H1 (cell line): ENCODE measurements around the gene B3GALT6. TPM values are rescaled to one million over a fixed set of nuclear protein-coding genes. Genes with fewer than 3 reads are reported as not detected.

ENCODE experiments used
- CTCF ChIA-PET: fragments of 300-600 bp; sonication (Branson Sonifier 250); formaldehyde crosslinking; loops from one replicate; lab custom pipeline; 2021; ENCODE audit not compliant: partially characterized antibody; lab: Charles Lee
- POLR2A ChIA-PET: fragments of 300-600 bp; sonication (Branson Sonifier 250); formaldehyde crosslinking; loops from one replicate; lab custom pipeline; 2021; ENCODE audit warnings: inconsistent platforms; ENCODE audit not compliant: partially characterized antibody; lab: Charles Lee
- DNase-seq, 2 experiments: peaks; one replicate each; pipeline versions ENCODE4 v3.0.0 to v3.0.0-alpha.2; 2010 to 2022; ENCODE audit warnings: low spot score in 2 of 2, low read depth in 1 of 2, mixed read lengths in 1 of 2
- FAIRE-seq: peaks from 2 replicates; lab custom pipeline; 2011; peaks lifted over from hg19 to GRCh38; lab: Jason Lieb, UNC
- H2AFZ ChIP-seq: 2 replicates; pipeline ENCODE4 v1.8.1; 2012; ENCODE audit warnings: low read length, inconsistent platforms
- H2AK5ac ChIP-seq: 2 replicates; pipeline ENCODE4 v1.6.1; 2013; ENCODE audit warnings: low read depth, low read length
- H2BK120ac ChIP-seq: replicated peaks from 2 replicates; pipeline ENCODE3; 2013; ENCODE audit warnings: low read depth, low read length, inconsistent platforms
- H2BK12ac ChIP-seq: 2 replicates; pipeline ENCODE4 v1.6.1; 2013; ENCODE audit warnings: low read depth, low read length
- H2BK15ac ChIP-seq: 2 replicates; pipeline ENCODE4 v1.6.1; 2013; ENCODE audit warnings: low read length
- H2BK20ac ChIP-seq: 2 replicates; pipeline ENCODE4 v1.6.1; 2013; ENCODE audit warnings: low read length
- H2BK5ac ChIP-seq: 2 replicates; pipeline ENCODE4 v1.6.1; 2013; ENCODE audit warnings: low read depth, low read length
- H3K14ac ChIP-seq: 2 replicates; pipeline ENCODE4 v1.6.1; 2013; ENCODE audit warnings: inconsistent platforms; ENCODE audit not compliant: insufficient read length
- H3K18ac ChIP-seq: 2 replicates; pipeline ENCODE4 v1.6.1; 2013; ENCODE audit warnings: low read length; ENCODE audit errors: extremely low read depth
- H3K23ac ChIP-seq: 2 replicates; pipeline ENCODE4 v1.6.1; 2013; ENCODE audit warnings: inconsistent platforms; ENCODE audit not compliant: insufficient read length
- H3K23me2 ChIP-seq: 2 replicates; pipeline ENCODE4 v1.6.1; 2013; ENCODE audit warnings: low read depth, low read length
- H3K27ac ChIP-seq: 2 replicates; pipeline ENCODE4 v1.6.1; 2011; ENCODE audit warnings: low read depth, low read length, inconsistent platforms
- H3K27me3 ChIP-seq, 4 experiments: replicated peaks in 1 of 4; 1 replicate in 1 of 4; 2 replicates in 3 of 4; pipeline versions ENCODE4 v1.6.1 to v1.8.1; 2011 to 2013; ENCODE audit warnings: low read length in 3 of 4, mild to moderate bottlenecking in 3 of 4, inconsistent platforms in 2 of 4, mixed read lengths in 2 of 4, moderate library complexity in 1 of 4; ENCODE audit not compliant: control insufficient read depth in 3 of 4, insufficient read depth in 3 of 4; ENCODE audit errors: extremely low read depth in 1 of 4
- H3K36me3 ChIP-seq, 4 experiments: 2 replicates each; pipeline versions ENCODE4 v1.6.1 to v1.8.1; 2011 to 2013; ENCODE audit warnings: mild to moderate bottlenecking in 4 of 4, low read length in 3 of 4, moderate library complexity in 2 of 4, control low read depth in 1 of 4, inconsistent platforms in 1 of 4; ENCODE audit not compliant: insufficient read depth in 4 of 4, control insufficient read depth in 2 of 4
- H3K4ac ChIP-seq: replicated peaks from 2 replicates; pipeline ENCODE3; 2013; ENCODE audit warnings: low read length, low read depth, mixed read lengths, inconsistent platforms; ENCODE audit not compliant: insufficient read length
- H3K4me1 ChIP-seq, 4 experiments: replicated peaks in 1 of 4; 1 replicate in 1 of 4; 2 replicates in 3 of 4; pipeline versions ENCODE4 v1.6.1 to v1.8.1; 2011 to 2013; ENCODE audit warnings: low read length in 3 of 4, inconsistent platforms in 2 of 4, mixed read lengths in 1 of 4; ENCODE audit not compliant: insufficient read depth in 4 of 4, control insufficient read depth in 3 of 4
- H3K4me2 ChIP-seq, 2 experiments: 2 replicates each; pipeline versions ENCODE4 v1.6.1 to v1.8.1; 2011 to 2013; ENCODE audit warnings: low read depth in 2 of 2, low read length in 2 of 2, control low read depth in 1 of 2, inconsistent platforms in 1 of 2, mild to moderate bottlenecking in 1 of 2; ENCODE audit not compliant: insufficient read depth in 1 of 2
- H3K4me3 ChIP-seq, 4 experiments: fragments of 200-600, 300-600 bp in 1 of 4; sonication (generic), shearing (Covaris generic), sonication (Bioruptor Twin) in 1 of 4; 2 replicates each; pipeline versions ENCODE4 v1.5.1 to v1.8.1; 2011 to 2016; ENCODE audit warnings: low read length in 4 of 4, low read depth in 3 of 4, control low read depth in 2 of 4, inconsistent platforms in 2 of 4, mild to moderate bottlenecking in 2 of 4, mixed read lengths in 1 of 4, moderate library complexity in 1 of 4; ENCODE audit not compliant: insufficient read depth in 2 of 4; ENCODE audit errors: extremely low read depth in 1 of 4
- H3K56ac ChIP-seq: replicated peaks from 2 replicates; pipeline ENCODE3; 2013; ENCODE audit warnings: low read depth, mild to moderate bottlenecking, mixed read lengths, low read length, inconsistent platforms; ENCODE audit not compliant: insufficient read length
- H3K79me1 ChIP-seq: 2 replicates; pipeline ENCODE4 v1.6.1; 2013; ENCODE audit warnings: low read depth, low read length, control low read depth
- H3K79me2 ChIP-seq, 2 experiments: 2 replicates each; pipeline versions ENCODE4 v1.6.1 to v1.8.1; 2012 to 2013; ENCODE audit warnings: low read length in 2 of 2, mild to moderate bottlenecking in 2 of 2, inconsistent platforms in 1 of 2; ENCODE audit not compliant: insufficient read depth in 2 of 2, control insufficient read depth in 1 of 2
- H3K9ac ChIP-seq, 4 experiments: replicated peaks in 1 of 4; 1 replicate in 1 of 4; 2 replicates in 3 of 4; pipeline versions ENCODE4 v1.6.1 to v1.8.1; 2011 to 2013; ENCODE audit warnings: low read depth in 3 of 4, low read length in 3 of 4, control low read depth in 2 of 4, mild to moderate bottlenecking in 2 of 4, moderate library complexity in 2 of 4, inconsistent platforms in 1 of 4; ENCODE audit errors: extremely low read depth in 1 of 4
- H3K9me3 ChIP-seq, 2 experiments: 2 replicates each; pipeline versions ENCODE4 v1.6.1 to v1.8.1; 2012 to 2013; ENCODE audit warnings: mild to moderate bottlenecking in 2 of 2, moderate library complexity in 2 of 2, control low read depth in 1 of 2, inconsistent platforms in 1 of 2, low read depth in 1 of 2, low read length in 1 of 2, mixed read lengths in 1 of 2; ENCODE audit not compliant: insufficient read depth in 2 of 2
- H4K20me1 ChIP-seq, 2 experiments: replicated peaks in 1 of 2; 2 replicates each; pipeline versions ENCODE3 to v1.8.1; 2011 to 2013; ENCODE audit warnings: inconsistent platforms in 2 of 2, low read length in 2 of 2, mild to moderate bottlenecking in 1 of 2; ENCODE audit not compliant: insufficient read depth in 2 of 2, control insufficient read depth in 1 of 2
- H4K5ac ChIP-seq: 2 replicates; pipeline ENCODE4 v1.6.1; 2013; ENCODE audit warnings: low read length, low read depth, mixed read lengths, inconsistent platforms; ENCODE audit not compliant: insufficient read length
- H4K8ac ChIP-seq: 2 replicates; pipeline ENCODE4 v1.8.0; 2013; ENCODE audit warnings: mild to moderate bottlenecking, moderate library complexity, low read length, inconsistent platforms; ENCODE audit not compliant: insufficient read depth; ENCODE audit errors: extremely low read depth
- H4K91ac ChIP-seq: replicated peaks from 2 replicates; pipeline ENCODE3; 2013; ENCODE audit warnings: low read length, mixed read lengths, inconsistent platforms; ENCODE audit not compliant: insufficient read length
- GABPA ChIP-seq: IDR thresholded peaks from 2 replicates; pipeline ENCODE4 v1.6.1; 2011; ENCODE audit warnings: mild to moderate bottlenecking, low read length, moderate library complexity, borderline replicate concordance; ENCODE audit not compliant: insufficient read depth
- POU5F1 ChIP-seq: IDR thresholded peaks from 2 replicates; pipeline ENCODE4 v1.6.1; 2011; ENCODE audit warnings: low read depth, mild to moderate bottlenecking, low read length, moderate library complexity
- WGBS, 2 experiments: shearing (Covaris generic) in 1 of 2; methylation state at CpG; one replicate each; pipeline versions ENCODE4 v1.1.6 to v1.1.7; 2013 to 2015; ENCODE audit warnings: low lambda C conversion rate in 2 of 2, mixed read lengths in 2 of 2, inconsistent platforms in 1 of 2, low coverage in 1 of 2, missing lambda C conversion rate in 1 of 2; ENCODE audit not compliant: insufficient replicate concordance in 2 of 2, insufficient coverage in 1 of 2, insufficient read length in 1 of 2; ENCODE audit errors: extremely low coverage in 1 of 2, missing lambda C conversion rate in 1 of 2; 5-methylcytosine and 5-hydroxymethylcytosine counted together
- polyA plus RNA-seq, 7 experiments: library from polyadenylated mRNA; depleted of rRNA in 3 of 7; stranded (reverse) in 5 of 7; unstranded in 2 of 7; fragments of >200 nt in 5 of 7; fragments of 200-250 nt in 2 of 7; gene quantifications; 1 replicate in 5 of 7; 2 replicates in 1 of 7; 4 replicates in 1 of 7; pipeline versions ENCODE4 v1.2.1 to v1.2.3, GENCODE V29; 2011 to 2013; ENCODE audit warnings: missing spikeins in 2 of 7, mixed read lengths in 2 of 7
- total RNA-seq: library from RNA; stranded (reverse); fragmentation: NEBNext Ultra II Directional; extraction: Animal tissue kit (Norgen Biotek cat#: 25700); gene quantifications from 2 replicates; pipeline ENCODE4 v1.2.1, GENCODE V29; 2021

B3GALT6 gene
- total and polyA plus RNA-seq, 2 of the 8 experiments (the other 6 are each of a cell fraction or from before 2014, with no cell fraction given): 18.4 to 20.4 TPM

GRCh38 chr1:1232796-1233566 is 944 bp downstream of the B3GALT6 start:
- Histone ChIP-seq H3K4me1 (peaks cover 0 to 12% (median under 1%) of the 10 kb centered on the region in 4 experiments; a peak in 4 of 7 replicates), H2AFZ (no peak overlapping the region), H4K5ac (no peak overlapping the region), H2BK15ac (no peak overlapping the region), H3K56ac (no peak overlapping the region), H3K36me3 (peaks cover 2 to 15% (median 4%) of the 10 kb centered on the region in 4 experiments; a peak in 4 of 8 replicates), H3K27me3 (no peaks in the 10 kb centered on the region; a peak in 1 of 7 replicates), H3K23me2 (peaks cover 7% of the 10 kb centered on the region), H3K27ac (no peak overlapping the region), H3K4ac (peak overlapping the region; percentile 91), H3K79me1 (peaks cover 33% of the 10 kb centered on the region), H2BK12ac (0 out of 2 replicates have a peak overlapping the region, but pooled peaks have one; percentile 17), H3K4me3 (peak overlapping the region; percentile 6 to 46 (median 18); a peak in 5 of 8 replicates), H3K18ac (no peak overlapping the region), H3K4me2 (peak overlapping the region; percentile 25 to 63; a peak in 2 of 4 replicates), H4K8ac (peak overlapping the region; percentile 57; the same call in 1 of the 2 replicates), H3K9me3 (peaks cover 0 to 9% of the 10 kb centered on the region in 2 experiments; a peak in 2 of 4 replicates), H4K91ac (no peak overlapping the region), H2AK5ac (peak overlapping the region; percentile 25; the same call in 1 of the 2 replicates), H2BK5ac (no peak overlapping the region), H3K79me2 (peaks cover 6 to 34% of the 10 kb centered on the region in 2 experiments; a peak in 3 of 4 replicates), H4K20me1 (peaks cover 2 to 21% of the 10 kb centered on the region in 2 experiments), H3K9ac (peak overlapping the region in 1 of 4 experiments; percentile 59; a peak in 2 of 7 replicates), H3K14ac (no peak overlapping the region), H2BK20ac (no peak overlapping the region), H3K23ac (no peak overlapping the region), H2BK120ac (no peak overlapping the region)
- ChIA-PET POLR2A (interaction anchor here (1.0 to 2.1 kb wide), 3 partner anchors 14 to 23 kb away, joined by 3 to 7 read pairs (median 6); partner anchors contain the start of gene C1QTNF12), CTCF (interaction anchor here (1.1 kb wide), 1 partner anchor 63 kb away, joined by 3 read pairs; no protein-coding TSS in a partner anchor)
- FAIRE-seq (no peak), DNase-seq (no peak)
- 95% methylated on average over 57 of the region's 98 CpGs; no CpG with 5 or more reads in 1 of the 2 experiments for WGBS, 2 experiments
- TF ChIP-seq POU5F1: no peak
- TF ChIP-seq GABPA: peak; percentile 13; the same call in 1 of the 2 replicates
